CD4-positive, alpha-beta T cell treated with Interleukin-4 for 1 hour (primary cell): ENCODE data around the gene TRAPPC6A.

Experiments used
- DNase-seq, 2 donors: peaks; one replicate each; pipeline ENCODE4 v3.0.0-alpha.2; 2020 to 2022

Gene TRAPPC6A, protein sequence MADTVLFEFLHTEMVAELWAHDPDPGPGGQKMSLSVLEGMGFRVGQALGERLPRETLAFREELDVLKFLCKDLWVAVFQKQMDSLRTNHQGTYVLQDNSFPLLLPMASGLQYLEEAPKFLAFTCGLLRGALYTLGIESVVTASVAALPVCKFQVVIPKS

DNA sequence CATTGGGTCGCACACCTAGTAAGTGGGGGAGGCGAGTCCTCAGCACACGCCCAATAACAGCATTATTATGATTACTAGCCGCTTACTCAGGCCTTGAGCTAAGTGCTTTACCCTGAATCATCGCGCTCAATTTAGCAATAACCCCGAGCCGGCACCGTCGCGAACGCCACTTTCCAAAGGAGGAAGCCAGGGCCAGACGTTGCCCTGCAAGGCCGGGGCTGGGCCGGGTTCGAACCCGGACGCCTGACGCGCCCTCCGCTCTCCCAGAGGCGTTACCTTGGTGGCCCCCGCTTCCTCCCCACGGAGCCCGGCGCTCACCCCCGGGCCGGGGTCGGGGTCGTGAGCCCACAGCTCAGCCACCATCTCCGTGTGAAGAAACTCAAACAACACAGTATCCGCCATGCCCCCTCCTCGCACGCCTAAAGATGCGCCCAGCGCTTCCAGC lies at the start of gene TRAPPC6A:
Gene TRAPPC6A, minus strand, starts transcription at position 421 of the 445 bp plus-strand sequence. Its CDS starts 19 bp downstream, at position 402.
- no peak for DNase-seq

DNA sequence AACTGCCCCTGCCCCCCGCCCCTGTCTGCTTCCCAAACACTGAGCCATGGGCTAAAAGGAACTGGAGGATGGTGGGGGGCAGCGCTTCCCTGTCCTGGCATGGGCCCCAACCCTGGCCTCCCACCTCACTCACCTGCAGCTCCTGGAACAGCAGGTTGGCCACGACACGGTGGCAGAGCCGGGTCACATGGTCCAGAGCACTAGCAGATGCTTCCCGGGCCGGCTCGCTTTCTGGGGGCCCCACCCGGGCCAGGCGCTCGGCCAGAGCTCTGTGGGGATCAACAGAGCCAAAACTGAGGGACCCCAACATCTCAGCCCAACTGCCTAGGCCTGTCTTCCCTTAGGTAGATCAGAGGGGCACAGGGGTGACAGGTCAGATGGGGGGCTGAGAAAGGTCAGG lies 46.6 kb upstream of the TRAPPC6A start:
- no peak for DNase-seq

DNA sequence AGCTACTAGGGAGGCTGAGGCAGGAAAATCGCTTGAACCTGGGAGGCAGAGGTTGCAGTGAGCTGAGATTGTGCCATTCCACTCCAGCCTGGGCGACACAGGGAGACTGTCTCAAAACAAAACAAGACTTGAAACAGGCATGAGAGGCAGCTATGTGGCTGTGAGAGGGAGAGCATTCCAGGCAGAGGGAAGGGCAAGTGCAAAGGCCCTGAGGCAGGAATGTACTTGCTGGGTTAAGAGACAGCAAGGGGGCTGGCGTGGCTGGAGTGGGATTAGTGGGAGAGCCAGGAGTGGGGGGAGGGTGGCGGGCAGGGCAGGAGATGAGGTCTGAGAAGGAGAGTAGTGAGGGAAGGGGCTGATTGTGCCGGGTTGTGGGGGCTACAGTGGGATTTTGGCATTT lies 45.8 kb upstream of the TRAPPC6A start:
- no peak for DNase-seq

DNA sequence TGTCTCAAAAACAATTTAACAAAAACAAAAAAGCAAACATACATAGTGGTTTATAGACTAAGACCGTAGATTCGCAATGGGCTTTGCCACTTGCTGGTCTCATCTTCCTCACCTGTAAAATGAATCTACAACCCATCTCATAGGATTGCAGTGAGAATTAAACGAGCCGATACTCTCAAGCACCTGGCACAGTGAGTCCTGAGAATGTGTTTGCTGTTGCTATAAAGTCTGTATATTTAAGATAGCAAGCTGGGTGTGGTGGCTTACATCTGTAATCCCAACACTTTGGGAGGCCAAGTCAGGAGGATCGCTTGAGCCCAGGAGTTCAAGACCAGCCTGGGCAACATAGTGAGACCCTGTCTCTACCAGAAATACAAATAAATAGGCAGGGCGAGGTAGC lies 44.7 kb upstream of the TRAPPC6A start:
- no peak for DNase-seq

DNA sequence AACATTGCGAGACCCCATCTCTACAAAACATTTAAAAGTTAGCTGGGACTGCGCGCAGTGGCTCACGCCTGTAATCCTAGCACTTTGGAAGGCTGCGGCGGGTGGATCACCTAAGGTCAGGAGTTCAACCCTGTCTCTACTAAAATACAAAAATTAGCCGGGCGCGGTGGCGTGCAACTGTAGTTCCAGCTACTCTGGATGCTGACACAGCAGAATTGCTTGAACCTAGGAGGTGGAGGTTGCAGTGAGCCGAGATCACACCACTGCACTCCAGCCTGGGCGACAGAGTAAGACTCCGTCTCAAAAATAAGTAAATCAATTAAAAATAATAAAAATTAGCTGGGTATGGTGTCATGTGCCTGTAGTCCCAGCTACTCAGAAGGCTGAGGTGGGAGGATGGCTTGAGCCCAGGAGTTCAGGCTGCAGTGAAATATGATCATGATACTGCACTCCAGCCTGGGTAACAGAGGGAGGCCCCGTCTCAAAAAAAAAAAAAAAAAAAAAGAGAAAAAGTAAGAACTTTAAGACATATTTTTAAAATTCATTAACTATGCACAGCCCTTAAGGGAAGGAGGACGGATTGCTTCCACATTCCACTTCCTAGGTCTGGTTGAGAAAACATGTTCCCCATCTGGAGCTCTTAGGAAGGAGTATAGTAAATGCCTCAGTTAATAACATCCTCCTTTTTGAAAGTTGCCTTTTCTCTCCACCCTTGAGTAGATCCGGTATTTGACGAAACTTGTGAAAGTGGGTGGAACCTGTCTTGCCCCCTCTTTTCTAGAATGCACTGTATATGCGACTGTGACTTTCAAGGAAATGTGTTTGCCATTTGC lies 41.1 kb upstream of the TRAPPC6A start:
- no peak for DNase-seq

DNA sequence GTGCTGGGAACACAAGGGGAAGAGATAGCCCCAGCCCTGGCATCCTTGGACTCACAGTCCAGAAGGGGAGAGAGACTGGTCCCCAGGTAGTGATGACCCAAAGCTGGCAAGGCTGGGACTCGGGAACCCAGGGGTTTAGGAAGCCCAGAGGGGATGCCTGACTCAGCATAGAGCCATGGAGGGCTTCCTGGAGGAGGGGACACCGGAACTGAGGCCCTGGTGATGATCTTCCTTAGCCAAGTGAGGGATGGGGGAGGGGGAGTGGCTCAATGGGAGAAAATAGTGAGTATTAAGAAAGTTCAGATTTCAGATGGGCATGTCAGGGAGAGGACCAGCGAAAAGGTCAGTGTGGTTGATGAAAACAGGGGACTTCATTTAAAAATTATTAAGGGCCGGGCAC lies 40.4 kb upstream of the TRAPPC6A start:
- no peak for DNase-seq

DNA sequence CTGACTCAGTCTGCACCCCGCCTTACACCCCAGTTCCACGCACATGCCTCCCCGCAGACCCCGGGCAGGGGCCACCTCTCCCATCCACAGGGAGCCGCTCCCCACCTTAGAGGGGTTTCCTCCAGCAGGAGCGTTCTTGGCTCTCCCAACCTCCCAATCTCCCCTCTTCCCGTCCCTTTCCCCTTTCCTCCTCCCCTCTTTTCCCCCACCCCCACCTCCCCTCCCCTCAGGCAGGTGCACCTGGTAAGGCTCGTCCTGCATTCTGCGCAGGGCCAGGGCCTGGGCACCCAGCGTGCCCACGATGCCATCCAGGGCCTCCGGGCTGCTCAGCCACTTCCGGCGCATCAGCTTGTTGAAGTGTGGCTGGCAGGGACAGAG lies 39.9 kb upstream of the TRAPPC6A start:
- no peak for DNase-seq

DNA sequence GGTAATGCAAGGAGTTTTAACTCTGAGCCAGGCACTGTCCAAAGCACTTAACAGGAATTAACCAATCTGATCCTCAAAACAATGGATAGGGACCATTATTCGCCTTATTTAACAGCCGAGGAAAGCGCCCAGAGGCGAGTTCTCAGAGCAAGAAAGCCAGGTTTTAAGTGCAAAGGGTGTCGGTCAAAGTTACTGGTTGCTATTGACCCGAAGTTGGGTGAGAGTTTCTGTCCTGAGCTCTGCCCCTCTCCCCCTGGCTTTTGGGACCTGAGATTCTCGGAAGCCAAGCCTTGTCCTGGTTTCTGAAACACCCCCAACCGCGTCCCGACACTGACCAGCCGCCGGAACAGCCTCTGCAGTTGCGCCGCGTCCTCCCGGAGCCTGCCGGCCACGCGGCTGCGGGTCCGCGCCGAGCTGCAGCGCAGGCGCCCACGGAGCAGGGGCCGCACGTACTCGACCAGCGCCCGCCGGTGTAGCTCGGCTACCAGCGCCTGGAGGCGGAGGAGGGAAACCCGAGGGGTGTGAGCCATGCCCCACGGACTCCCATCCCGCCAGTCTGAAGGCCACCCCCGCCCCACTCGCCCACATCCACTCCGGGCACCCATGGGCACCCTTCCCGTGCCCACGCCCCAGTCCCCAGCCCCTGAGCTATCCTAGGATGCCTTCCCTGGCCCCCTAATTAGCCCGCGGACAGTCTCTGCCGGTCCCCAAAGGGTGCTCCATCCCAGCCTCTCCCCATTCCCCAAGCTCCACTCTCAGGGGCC lies 39.3 kb upstream of the TRAPPC6A start:
- DNase-seq, result no peak

DNA sequence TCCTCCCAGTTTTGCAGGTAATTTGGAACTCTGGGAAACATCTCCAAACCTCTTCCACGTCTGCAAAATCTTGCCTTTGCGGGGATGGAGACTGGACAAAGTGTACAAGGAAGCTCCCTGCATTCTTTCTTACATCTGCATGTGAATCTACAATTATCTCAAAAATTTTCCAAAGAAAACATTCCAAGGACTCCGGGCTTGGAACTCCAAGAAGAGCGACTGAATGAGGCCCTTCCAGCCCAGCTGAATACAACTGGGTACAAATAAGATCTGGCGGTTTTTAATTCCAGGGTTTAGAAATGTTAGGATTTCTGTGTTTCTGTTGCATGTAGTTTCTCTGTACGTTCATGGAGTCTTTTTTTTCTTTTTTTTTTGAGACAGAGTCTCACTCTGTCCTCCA lies 38.6 kb upstream of the TRAPPC6A start:
- no peak for DNase-seq

DNA sequence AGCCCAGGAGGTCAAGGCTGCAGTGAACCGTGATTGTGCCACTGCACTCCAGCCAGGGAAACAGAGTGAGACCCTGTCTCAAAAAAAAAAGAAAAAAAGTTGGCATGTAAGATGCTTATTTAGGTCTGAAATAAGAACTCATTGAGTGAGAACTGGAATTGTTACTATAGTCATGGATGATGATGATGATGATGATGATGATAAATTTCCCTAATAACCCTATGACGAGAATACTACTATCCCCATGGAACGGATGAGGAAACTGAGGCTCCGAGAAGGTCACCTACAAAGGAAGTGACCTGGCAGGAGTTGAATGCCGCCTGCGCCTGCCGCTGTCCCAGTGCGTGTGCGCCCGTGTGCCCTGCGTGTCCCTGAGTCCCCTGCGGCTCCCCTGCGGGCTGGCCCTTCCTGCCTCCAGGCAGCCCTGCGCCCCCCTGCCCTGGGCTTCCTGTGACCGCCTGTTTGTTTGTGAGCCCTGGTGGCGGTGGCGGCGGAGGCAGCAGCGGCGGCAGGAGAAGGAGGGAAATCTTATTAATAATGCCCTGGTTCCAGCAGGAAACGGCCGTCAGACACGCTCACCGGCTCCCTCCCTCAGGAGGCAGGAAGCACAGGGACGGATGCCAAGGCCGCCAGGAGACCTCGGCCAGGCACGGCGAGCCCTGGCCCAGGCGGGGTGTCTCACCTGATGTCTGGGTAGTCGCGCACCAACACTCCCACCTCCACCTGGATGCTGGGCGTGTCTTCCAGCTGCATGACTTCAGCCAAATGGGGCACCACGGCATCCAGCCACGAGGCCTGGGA lies 37.6 kb upstream of the TRAPPC6A start:
- DNase-seq, result no peak

DNA sequence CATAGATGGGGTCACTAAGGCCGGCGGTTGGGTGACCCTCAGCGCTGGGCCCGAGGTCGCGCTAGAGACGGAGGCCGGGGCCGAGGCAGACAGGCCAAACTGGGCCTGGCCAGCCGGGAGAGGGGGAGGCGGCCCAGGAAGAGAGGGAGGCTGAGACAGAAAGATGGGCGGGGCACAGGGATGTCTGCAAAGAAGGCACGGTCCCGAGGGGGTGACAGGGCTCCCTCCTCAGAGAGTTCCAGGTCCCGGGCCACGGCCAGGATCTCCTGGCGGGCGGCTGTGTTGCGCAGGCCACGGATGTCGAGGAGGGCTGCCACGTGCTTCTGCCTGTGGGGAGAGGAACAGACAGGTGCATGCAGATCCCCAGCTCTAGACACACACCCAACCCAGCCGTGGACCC lies 35.0 kb upstream of the TRAPPC6A start:
- no peak for DNase-seq

DNA sequence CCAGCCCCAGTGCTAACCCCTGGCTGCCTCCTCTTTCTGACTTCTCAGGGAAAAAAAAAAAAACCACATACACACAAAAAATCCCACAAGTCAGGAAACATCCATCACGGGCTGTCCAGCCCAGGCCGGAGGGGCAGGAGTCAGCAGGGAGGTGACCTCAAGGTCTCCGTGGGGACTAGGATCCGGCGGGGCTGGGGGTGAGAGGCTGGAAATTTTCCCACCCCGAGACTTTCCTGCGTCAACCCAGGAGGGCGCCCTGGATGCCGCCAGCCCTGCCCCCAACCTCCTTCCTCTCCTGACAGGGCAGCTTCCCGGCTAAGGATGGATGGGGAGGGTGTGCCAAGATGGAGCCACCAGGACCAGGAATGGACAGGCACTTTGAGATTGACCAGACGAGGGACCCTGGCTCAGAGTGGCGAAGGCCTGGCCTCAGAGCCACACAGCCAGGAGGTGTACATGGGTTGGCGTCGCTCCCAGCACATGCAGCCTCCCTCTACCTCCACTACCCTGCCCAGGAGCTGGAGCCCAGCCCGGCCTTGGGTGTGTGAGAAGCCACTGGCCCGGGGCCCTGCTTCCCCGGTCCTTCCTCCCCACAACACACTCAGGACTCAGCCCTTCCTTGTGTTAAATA lies 33.8 kb upstream of the TRAPPC6A start:
- DNase-seq, result no peak

DNA sequence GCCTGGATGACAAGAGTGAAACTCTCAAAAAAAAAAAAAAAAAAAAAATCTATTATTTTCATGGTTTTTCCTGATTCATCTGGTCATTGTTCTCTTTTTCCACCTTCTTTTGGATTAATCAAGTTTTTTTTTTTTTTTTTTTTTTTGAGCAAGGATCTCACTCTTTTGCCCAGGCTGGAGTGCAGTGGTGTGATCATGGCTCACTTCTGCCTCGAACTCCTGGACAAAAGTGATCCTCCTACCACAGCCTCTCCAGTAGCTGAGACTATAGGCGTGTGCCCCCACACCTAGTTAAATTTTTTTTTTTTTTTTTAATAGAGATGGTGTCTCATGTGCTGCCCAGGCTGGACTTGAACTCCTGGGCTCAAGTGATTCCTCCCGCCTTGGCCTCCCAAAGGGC lies 28.3 kb upstream of the TRAPPC6A start:
- no peak for DNase-seq

DNA sequence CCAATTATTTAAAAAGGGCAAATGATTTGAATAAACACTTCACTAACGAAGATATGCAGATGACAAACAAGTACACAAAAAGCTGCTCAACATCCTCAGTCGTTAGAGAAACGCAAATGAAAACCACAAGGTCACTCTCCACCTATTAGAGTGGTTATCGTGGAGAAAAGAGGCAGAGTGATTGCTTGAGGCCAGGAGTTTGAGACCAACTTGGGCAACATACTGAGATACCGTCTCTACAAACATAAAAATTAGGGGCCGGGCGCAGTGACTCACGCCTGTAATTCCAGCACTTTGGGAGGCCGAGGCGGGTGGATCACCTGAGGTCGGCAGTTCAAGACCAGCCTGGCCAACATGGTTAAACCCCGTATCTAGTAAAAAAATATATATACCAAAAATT lies 27.8 kb upstream of the TRAPPC6A start:
- no peak for DNase-seq

DNA sequence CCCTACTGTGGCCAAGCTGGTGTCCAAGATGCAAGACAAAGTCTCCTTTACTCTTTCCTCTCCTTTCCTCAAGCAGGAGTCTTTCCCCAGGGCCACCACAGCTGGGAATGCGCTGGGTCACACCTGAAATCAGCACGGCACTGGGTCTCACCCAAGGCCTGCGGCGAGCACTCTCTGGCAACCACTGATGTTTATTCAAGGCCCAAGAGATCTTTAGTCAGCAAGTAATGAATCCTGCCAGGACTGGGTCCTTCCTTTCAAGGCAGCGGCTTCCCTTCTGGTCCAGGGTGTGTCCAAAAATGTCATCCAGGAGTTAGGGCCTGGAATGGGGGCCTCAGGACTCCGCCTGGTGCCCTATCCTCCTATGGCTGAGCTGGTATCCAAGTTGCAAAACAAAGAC lies 24.6 kb upstream of the TRAPPC6A start:
- no peak for DNase-seq

DNA sequence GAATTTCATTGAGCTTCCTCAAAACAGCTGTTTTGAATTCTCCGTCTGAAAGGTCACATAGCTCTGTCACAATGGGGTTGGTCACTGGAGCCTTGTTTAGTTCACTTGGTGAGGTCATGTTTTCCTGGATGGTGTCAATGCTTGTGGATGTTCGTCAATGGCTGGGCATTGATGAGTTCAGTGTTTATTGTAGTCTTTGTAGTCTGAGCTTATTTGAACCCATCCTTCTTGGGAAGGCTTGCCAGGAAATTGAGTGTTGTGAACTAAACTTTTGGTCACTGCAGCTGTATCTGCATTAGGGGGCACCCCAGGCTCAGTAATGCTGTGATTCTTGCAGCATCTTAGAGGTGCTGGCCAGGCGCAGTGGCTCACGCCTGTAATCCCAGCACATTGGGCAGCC lies 22.5 kb upstream of the TRAPPC6A start:
- no peak for DNase-seq

DNA sequence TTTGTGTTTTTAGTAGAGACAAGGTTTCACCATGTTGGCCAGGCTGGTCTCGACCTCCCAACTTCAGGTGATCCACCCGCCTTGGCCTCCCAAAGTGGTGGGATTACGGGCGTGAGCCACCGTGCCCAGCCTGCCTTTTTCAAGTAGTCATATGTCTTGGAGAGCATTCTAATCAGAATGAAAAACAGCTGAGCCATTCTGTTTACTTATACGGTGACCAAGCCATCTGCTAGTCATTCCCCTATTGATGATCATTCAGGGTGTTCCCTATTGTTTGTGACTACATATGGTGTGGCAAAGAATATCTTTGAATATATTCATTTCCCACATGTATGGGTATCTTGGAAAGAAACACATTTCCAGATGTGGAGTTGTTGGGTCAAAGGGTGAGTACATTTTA lies 17.7 kb upstream of the TRAPPC6A start:
- DNase-seq, result no peak

DNA sequence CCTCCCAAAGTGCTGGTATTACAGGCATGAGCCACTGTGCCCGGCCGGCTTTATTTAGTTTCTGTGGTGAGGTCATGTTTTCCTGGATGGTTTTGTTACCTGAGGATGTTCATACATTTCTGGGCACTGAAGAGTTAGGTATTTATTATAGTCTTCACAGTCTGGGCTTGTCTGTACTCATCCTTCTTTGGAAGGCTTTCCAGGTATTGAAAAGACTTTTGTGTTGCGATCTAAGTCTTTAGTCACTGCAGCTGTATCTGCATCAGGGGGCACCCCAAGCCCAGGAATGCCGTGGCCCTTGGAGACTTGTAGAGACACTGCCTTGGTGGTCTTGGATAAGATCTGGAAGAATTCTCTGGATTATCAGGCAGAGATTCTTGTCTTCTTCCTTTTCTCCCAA lies 13.3 kb upstream of the TRAPPC6A start:
- no peak for DNase-seq

DNA sequence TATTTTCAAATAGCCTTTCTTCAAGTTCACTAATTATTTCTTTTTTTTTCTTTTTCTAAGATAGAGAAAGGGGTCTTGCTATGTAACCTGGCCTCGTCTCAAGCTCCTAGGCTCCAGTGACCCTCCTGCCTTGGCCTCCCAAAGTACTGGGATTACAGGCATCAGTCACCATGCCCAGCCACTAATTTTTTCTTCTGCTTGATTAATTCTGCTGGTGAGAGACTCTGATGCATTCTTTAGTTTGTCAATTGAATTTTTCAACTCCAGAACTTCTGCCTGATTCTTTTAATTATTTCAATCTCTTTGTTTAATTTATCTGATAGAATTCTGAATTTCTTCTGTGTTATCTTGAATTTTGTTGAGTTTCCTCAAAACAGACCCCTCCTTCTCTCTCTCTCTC lies 11.9 kb upstream of the TRAPPC6A start:
- DNase-seq, result no peak

DNA sequence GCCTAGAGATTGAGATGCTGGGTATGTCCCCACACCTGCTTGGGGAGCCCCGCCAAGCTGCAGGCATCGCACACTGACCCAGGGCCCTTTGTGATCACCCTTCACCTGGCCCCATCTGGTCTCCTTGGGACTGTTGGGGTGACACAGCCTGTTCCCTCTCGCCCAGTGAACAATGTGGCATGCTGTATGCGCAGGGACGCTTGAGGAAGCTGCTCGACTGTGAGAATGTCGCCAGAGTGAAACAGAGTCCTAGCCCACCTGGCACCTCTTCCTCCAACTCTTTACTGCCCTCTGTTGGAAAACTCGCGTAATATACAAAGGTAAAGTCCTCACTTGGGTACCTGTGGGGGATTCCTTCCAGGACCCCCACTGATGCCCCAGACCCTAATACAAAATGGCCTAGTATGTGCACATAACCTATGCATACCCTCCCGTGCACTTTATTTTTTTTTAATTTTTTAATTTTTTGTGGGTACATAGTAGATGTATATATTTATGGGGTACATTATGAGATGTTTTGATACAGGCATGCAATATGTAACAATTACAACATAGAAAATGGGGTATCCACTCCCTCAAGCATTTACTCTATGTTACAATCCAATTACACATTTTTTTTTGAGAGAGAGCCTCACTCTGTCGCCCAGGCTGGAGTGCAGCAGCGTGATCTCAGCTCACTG lies 9.5 kb upstream of the TRAPPC6A start:
- DNase-seq, result peak; percentile 39 to 68

DNA sequence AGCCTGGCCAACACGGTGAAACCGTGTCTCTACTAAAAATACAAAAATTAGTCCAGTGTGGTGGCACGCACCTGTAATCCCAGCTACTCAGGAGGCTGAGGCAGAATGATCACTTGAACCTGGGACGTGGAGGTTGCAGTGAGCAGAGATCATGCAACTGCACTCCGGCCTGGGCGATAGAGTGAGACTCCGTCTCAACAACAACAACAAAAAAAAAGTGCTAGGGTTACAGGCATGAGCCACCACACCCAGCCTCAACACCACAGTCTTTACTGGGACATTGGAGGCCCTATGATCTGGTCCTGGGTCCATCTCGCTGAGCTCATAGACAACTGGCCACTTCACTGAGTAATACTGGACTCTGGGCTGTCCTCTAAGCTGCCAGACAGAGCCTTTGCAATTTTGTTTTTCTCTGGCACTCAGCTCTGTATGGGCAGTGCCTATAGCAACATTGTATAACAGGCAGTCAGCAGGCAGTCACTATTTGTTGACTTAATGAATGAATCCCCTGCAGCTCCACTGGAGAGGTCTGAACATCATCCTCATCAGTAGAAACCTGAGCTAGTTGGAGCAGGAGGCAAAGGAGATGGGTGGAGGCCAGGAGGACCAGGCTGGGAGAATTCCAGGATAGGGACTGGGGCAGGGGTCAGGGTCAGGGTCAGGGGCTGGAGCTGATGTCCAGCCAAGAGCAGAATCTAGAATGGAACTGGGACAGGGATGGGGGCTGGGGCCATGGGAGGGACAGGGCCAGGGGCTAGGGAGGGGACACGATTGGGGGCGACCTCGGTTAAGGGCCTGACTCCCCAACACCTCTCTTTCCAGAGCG lies 8.7 kb upstream of the TRAPPC6A start:
- no peak for DNase-seq
